Thoracic aorta (tissue), 2 donors: ENCODE data around the gene NDUFA8. TPM values are rescaled to one million over a fixed set of nuclear protein-coding genes. Genes with fewer than 3 reads are reported as not detected.

ENCODE experiments used
- ATAC-seq: fragments of 150-250 bp; one replicate; pipeline ENCODE4 v1.8.0; 2017; ENCODE audit warnings: low read depth; ENCODE audit not compliant: insufficient number of reproducible peaks, low FRiP score
- DNase-seq: peaks from one replicate; pipeline ENCODE4 v3.0.0-alpha.2; 2020; ENCODE audit warnings: low spot score
- H3K27ac ChIP-seq, 2 donors: fragments of 200-600 bp; sonication (generic); 1 replicate in 1 of 2; 2 replicates in 1 of 2; pipeline ENCODE4 v1.5.1; 2016; ENCODE audit warnings: mild to moderate bottlenecking in 2 of 2, moderate library complexity in 2 of 2
- H3K27me3 ChIP-seq: fragments of 200-600 bp; sonication (generic); replicated peaks from 2 replicates; pipeline ENCODE4 v1.6.0; 2016; ENCODE audit warnings: mild to moderate bottlenecking; ENCODE audit not compliant: insufficient read depth
- H3K36me3 ChIP-seq: fragments of 200-600 bp; sonication (generic); one replicate; pipeline ENCODE4 v1.5.1; 2016
- H3K4me1 ChIP-seq, 2 donors: fragments of 200-600 bp; sonication (generic); 1 replicate in 1 of 2; 2 replicates in 1 of 2; pipeline versions ENCODE4 v1.5.1 to v1.6.0; 2016; ENCODE audit warnings: low read depth in 2 of 2, mild to moderate bottlenecking in 1 of 2; ENCODE audit not compliant: control insufficient read depth in 1 of 2
- H3K4me3 ChIP-seq: fragments of 200-600 bp; sonication (generic); 2 replicates; pipeline ENCODE4 v1.5.1; 2016; ENCODE audit warnings: mild to moderate bottlenecking
- H3K9me3 ChIP-seq: fragments of 200-600 bp; sonication (generic); 2 replicates; pipeline ENCODE4 v1.5.1; 2016
- total RNA-seq, 2 donors: library from RNA; depleted of rRNA; stranded (reverse); fragments of >200 nt; gene quantifications; one replicate each; pipeline versions ENCODE4 v1.1.0 to v1.2.3, GENCODE V29; 2016
- TF ChIP-seq, protein P1 (sequence below): fragments of 200-600 bp; sonication (generic); IDR thresholded peaks from one replicate; pipeline ENCODE4 v1.5.1; 2019; ENCODE audit warnings: antibody characterized with exemption

NDUFA8 gene
- total RNA-seq, 2 donors from 2014 or later: 14.6 to 19.3 TPM

DNA sequence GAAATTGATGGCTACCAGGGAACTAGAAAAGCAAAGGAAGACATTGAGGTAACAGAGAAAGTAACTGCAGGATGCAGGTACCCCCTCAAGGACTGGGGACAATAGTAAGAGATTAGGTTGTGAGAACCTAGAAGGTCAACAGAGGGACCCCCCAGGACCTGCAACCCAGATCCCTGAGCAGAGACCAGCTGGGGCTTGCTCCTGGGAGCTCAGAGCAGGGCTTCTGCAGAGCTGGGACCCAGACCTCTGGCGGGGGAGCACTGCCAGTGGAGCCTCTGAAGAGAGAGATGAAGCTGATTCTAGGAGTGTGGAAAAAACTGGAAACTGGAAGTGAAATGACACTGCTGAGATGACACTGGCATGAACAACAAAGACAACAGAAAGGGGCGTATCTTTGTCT lies 17.3 kb upstream of the NDUFA8 start:
- Histone ChIP-seq H3K36me3 (no peaks in the 10 kb centered on the region), H3K27ac (no peak overlapping the region), H3K4me1 (no peaks in the 10 kb centered on the region), H3K4me3 (no peak overlapping the region), H3K27me3 (no peaks in the 10 kb centered on the region), H3K9me3 (no peaks in the 10 kb centered on the region)
- TF ChIP-seq, protein P1, sequence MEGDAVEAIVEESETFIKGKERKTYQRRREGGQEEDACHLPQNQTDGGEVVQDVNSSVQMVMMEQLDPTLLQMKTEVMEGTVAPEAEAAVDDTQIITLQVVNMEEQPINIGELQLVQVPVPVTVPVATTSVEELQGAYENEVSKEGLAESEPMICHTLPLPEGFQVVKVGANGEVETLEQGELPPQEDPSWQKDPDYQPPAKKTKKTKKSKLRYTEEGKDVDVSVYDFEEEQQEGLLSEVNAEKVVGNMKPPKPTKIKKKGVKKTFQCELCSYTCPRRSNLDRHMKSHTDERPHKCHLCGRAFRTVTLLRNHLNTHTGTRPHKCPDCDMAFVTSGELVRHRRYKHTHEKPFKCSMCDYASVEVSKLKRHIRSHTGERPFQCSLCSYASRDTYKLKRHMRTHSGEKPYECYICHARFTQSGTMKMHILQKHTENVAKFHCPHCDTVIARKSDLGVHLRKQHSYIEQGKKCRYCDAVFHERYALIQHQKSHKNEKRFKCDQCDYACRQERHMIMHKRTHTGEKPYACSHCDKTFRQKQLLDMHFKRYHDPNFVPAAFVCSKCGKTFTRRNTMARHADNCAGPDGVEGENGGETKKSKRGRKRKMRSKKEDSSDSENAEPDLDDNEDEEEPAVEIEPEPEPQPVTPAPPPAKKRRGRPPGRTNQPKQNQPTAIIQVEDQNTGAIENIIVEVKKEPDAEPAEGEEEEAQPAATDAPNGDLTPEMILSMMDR: no peak
- DNase-seq (no peak), ATAC-seq (no peak)

DNA sequence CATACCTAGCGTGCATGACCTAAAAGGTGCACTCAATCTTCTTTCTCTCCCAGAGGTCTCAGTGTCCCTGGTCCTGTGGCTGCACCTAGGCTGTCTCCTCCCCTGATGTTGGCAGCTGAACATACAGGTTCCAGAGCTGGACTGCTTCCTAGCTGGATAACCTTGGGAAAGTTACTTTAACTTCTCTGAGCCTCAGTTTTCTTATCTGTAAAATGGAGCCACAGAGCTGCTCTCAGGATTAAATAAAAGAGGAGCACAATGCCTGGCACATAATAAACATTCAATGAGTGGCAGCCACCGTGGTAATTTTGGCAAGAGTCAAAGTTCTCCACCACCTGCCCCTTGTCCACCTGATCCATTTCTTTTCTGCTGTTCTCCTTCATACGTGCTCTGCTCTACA lies 14.1 kb upstream of the NDUFA8 start:
- TF ChIP-seq, protein P1: no peak
- Histone ChIP-seq H3K4me3 (no peak overlapping the region), H3K36me3 (no peaks in the 10 kb centered on the region), H3K9me3 (no peaks in the 10 kb centered on the region), H3K27ac (no peak overlapping the region), H3K27me3 (no peaks in the 10 kb centered on the region), H3K4me1 (no peaks in the 10 kb centered on the region)
- no peak for DNase-seq
- no peak for ATAC-seq

DNA sequence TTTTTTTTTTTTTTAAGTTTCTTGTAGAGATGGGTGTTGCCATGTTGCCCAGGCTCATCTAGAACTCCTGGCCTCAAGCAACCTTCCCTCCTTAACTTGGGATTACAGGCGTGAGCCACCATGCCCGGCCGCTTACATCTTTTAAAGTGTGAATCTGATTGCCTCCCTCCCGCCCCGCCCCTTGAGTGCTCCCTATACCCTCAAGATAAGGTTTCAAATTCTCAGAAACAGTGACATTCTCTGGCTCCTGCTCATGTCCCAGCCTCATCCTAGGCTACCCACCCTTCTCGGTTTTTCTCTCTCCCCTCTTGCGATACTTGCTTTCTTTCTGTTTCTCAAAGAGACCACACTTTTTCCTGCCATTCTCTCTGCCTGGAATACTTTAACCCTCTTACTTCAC lies 12.6 kb upstream of the NDUFA8 start:
- no peak for DNase-seq
- Histone ChIP-seq H3K27ac (no peak overlapping the region), H3K4me3 (no peak overlapping the region), H3K27me3 (no peaks in the 10 kb centered on the region), H3K4me1 (no peaks in the 10 kb centered on the region), H3K36me3 (no peaks in the 10 kb centered on the region), H3K9me3 (no peaks in the 10 kb centered on the region)
- ATAC-seq: no peak
- TF ChIP-seq, protein P1: no peak

DNA sequence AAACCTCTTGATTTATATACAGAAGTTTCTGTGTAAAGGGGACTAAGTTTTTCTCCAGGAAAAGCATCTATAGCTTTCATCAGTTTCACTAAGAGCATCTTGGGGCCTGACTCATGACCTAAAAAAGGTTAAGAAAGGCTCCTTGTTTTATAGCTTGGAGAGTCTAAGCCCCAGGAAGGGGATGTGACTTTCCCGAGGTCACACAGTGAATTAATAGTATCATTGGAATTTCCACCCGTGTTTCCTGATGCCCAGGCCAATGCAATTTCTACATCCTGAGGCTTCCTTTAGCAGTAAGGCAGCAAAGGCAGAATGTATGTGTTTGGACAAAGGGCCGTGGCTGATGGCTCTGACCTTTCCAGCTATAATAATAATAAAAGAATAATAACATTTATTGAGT lies 8.8 kb upstream of the NDUFA8 start:
- no peaks in the 10 kb centered on the region for H3K27me3 ChIP-seq
- H3K4me3 ChIP-seq: no peak overlapping the region
- H3K27ac ChIP-seq: no peak overlapping the region
- no peak for DNase-seq
- no peaks in the 10 kb centered on the region for H3K4me1 ChIP-seq
- no peaks in the 10 kb centered on the region for H3K36me3 ChIP-seq
- TF ChIP-seq, protein P1: no peak
- ATAC-seq: no peak
- H3K9me3 ChIP-seq: no peaks in the 10 kb centered on the region

DNA sequence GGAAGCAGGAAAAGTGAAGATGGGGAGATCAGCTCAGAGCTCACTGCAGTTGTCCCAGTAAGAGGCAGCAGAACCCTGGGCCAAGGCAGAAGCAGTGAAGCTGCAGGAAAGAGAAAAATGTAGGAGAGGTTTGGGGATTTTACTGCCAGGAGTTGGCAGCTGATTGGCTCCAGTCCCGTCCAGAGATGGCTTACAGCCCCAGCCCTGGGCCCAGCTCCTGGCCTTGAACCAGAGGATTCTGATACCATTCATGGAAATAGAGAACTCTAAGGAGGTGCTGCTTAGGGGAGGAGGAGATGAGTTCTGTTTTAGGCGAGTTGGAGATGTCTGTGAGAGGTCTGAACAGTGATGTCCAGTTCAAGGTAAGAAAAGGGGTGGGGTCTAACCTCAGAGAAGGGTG lies 4.7 kb upstream of the NDUFA8 start:
- H3K27me3 ChIP-seq: no peaks in the 10 kb centered on the region
- H3K27ac ChIP-seq: no peak overlapping the region
- TF ChIP-seq, protein P1: no peak
- no peak overlapping the region for H3K4me3 ChIP-seq
- H3K9me3 ChIP-seq: no peaks in the 10 kb centered on the region
- no peaks in the 10 kb centered on the region for H3K36me3 ChIP-seq
- H3K4me1 ChIP-seq: no peaks in the 10 kb centered on the region
- no peak for ATAC-seq
- no peak for DNase-seq
